GM12878 (cell line): ENCODE measurements around the gene ATP6V0E1. TPM values are rescaled to one million over a fixed set of nuclear protein-coding genes. Genes with fewer than 3 reads are reported as not detected.

Source experiments
- BCL11A ChIP-seq: IDR thresholded peaks from 2 replicates; pipeline ENCODE4 v1.6.1; 2011; ENCODE audit warnings: low read depth, low read length
- CBX3 ChIP-seq: fragments of 200-600 bp; sonication (generic); IDR thresholded peaks from 2 replicates; pipeline ENCODE4 v1.6.1; 2016; ENCODE audit warnings: low read depth, borderline replicate concordance
- FOXK2 ChIP-seq: fragments of 450-650 bp; IDR thresholded peaks from 2 replicates; pipeline ENCODE4 v1.6.1; 2017; ENCODE audit warnings: mild to moderate bottlenecking, moderate library complexity
- GABPA ChIP-seq: IDR thresholded peaks from 2 replicates; pipeline ENCODE4 v1.6.1; 2014; ENCODE audit warnings: antibody characterized with exemption, low read depth, mild to moderate bottlenecking, inconsistent platforms
- GATAD2B ChIP-seq: fragments of 450-650 bp; conservative IDR thresholded peaks from 2 replicates; pipeline ENCODE4 v1.6.1; 2017; ENCODE audit warnings: low read depth, mild to moderate bottlenecking, moderate library complexity
- HCFC1 ChIP-seq: fragments of 150-350 bp; IDR thresholded peaks from 2 replicates; pipeline ENCODE4 v1.6.1; 2014; ENCODE audit warnings: low read length
- HDGF ChIP-seq: fragments of 450-650 bp; IDR thresholded peaks from 2 replicates; pipeline ENCODE4 v1.6.1; 2016; ENCODE audit warnings: antibody characterized with exemption
- PML ChIP-seq: IDR thresholded peaks from 2 replicates; pipeline ENCODE4 v1.6.1; 2012; ENCODE audit warnings: low read length, inconsistent platforms
- RB1 ChIP-seq: fragments of 450-650 bp; formaldehyde crosslinking; IDR thresholded peaks from 2 replicates; pipeline ENCODE4 v1.6.1; 2017; ENCODE audit warnings: mild to moderate bottlenecking, borderline replicate concordance
- RELA ChIP-seq: fragments of 450-650 bp; IDR thresholded peaks from 2 replicates; pipeline ENCODE4 v1.8.0; 2014; ENCODE audit warnings: borderline replicate concordance; ENCODE audit not compliant: partially characterized antibody
- SIN3A ChIP-seq: IDR thresholded peaks from 2 replicates; pipeline ENCODE4 v1.6.1; 2012; ENCODE audit warnings: low read depth, low read length, improper control_type of control experiment
- SMAD5 ChIP-seq: IDR thresholded peaks from 2 replicates; pipeline ENCODE4 v1.6.1; 2016; ENCODE audit warnings: antibody characterized with exemption, low read depth
- SPI1 ChIP-seq: IDR thresholded peaks from 2 replicates; pipeline ENCODE4 v1.6.1; 2011; ENCODE audit warnings: low read depth, mild to moderate bottlenecking, low read length, moderate library complexity, borderline replicate concordance; ENCODE audit not compliant: insufficient read depth
- SUPT20H ChIP-seq: IDR thresholded peaks from 2 replicates; pipeline ENCODE4 v1.6.1; 2011; ENCODE audit warnings: low read depth, mild to moderate bottlenecking, low read length, moderate library complexity, borderline replicate concordance; ENCODE audit not compliant: control insufficient read depth
- TAF1 ChIP-seq: IDR thresholded peaks from 2 replicates; pipeline ENCODE4 v1.6.1; 2011; ENCODE audit warnings: mild to moderate bottlenecking, low read depth, low read length, borderline replicate concordance
- WRNIP1 ChIP-seq: IDR thresholded peaks from 2 replicates; pipeline ENCODE4 v1.6.1; 2011; ENCODE audit warnings: low read depth, low read length, improper control_type of control experiment, borderline replicate concordance
- ZNF622 ChIP-seq: fragments of 450-650 bp; IDR thresholded peaks from 2 replicates; pipeline ENCODE4 v1.6.1; 2017; ENCODE audit warnings: mild to moderate bottlenecking, inconsistent platforms
- ZNF687 ChIP-seq: fragments of 450-650 bp; IDR thresholded peaks from 2 replicates; pipeline ENCODE4 v1.6.1; 2017; ENCODE audit warnings: mild to moderate bottlenecking, moderate library complexity
- polyA plus RNA-seq, 11 experiments: library from polyadenylated mRNA; depleted of rRNA in 4 of 11; unstranded in 6 of 11; stranded (reverse) in 5 of 11; fragments of >200 nt; fragmentation: Nextera tagmentation in 4 of 11; fragmentation: Illumina TruSeq in 1 of 11; extraction: Ambion mirVana in 4 of 11; extraction: Trizol in 1 of 11; gene quantifications; 1 replicate in 1 of 11; 2 replicates in 10 of 11; pipeline versions ENCODE4 v1.2.1 to v1.2.3, GENCODE V29; 2011 to 2016; ENCODE audit warnings: inconsistent platforms in 2 of 11, missing spikeins in 2 of 11, low read depth in 1 of 11
- total RNA-seq, 4 experiments: library from RNA; depleted of rRNA in 3 of 4; stranded (reverse); fragments of >200 nt in 3 of 4; fragmentation: Illumina TruSeq in 1 of 4; extraction: Trizol in 1 of 4; gene quantifications; 2 replicates each; pipeline versions ENCODE4 v1.2.1 to v1.2.3, GENCODE V29; 2013 to 2021
- TF ChIP-seq, protein P1 (sequence below): fragments of 450-650 bp; IDR thresholded peaks from 2 replicates; pipeline ENCODE4 v1.6.1; 2018; ENCODE audit warnings: borderline replicate concordance, mild to moderate bottlenecking; ENCODE audit not compliant: partially characterized antibody
- TF ChIP-seq, protein P2 (sequence below): IDR thresholded peaks from 2 replicates; pipeline ENCODE4 v1.6.1; 2012; ENCODE audit warnings: low read depth, low read length, improper control_type of control experiment
- TF ChIP-seq, protein P3 (sequence below): IDR thresholded peaks from 2 replicates; pipeline ENCODE4 v1.6.1; 2011; ENCODE audit warnings: borderline replicate concordance, low read depth, mild to moderate bottlenecking, moderate library complexity, mixed read lengths, low read length; ENCODE audit not compliant: insufficient read depth; ENCODE audit errors: extremely low read length

ATP6V0E1 gene
- total and polyA plus RNA-seq, 10 of the 15 experiments (the other 5 are each of a cell fraction or from before 2014, with no cell fraction given) = 143 to 787 (median 306) TPM

GRCh38 chr5:172983542-172984243 is at the start of gene ATP6V0E1 (continued):
- TF ChIP-seq HCFC1 = peak; percentile 39
- TF ChIP-seq CBX3 = no peak
- 0 out of 2 replicates have a peak, but pooled peaks have one; percentile 65 for TF ChIP-seq RB1
- no peak for TF ChIP-seq GABPA
- 0 out of 2 replicates have a peak, but pooled peaks have one; percentile 22 for TF ChIP-seq SPI1
- TF ChIP-seq, protein P1, sequence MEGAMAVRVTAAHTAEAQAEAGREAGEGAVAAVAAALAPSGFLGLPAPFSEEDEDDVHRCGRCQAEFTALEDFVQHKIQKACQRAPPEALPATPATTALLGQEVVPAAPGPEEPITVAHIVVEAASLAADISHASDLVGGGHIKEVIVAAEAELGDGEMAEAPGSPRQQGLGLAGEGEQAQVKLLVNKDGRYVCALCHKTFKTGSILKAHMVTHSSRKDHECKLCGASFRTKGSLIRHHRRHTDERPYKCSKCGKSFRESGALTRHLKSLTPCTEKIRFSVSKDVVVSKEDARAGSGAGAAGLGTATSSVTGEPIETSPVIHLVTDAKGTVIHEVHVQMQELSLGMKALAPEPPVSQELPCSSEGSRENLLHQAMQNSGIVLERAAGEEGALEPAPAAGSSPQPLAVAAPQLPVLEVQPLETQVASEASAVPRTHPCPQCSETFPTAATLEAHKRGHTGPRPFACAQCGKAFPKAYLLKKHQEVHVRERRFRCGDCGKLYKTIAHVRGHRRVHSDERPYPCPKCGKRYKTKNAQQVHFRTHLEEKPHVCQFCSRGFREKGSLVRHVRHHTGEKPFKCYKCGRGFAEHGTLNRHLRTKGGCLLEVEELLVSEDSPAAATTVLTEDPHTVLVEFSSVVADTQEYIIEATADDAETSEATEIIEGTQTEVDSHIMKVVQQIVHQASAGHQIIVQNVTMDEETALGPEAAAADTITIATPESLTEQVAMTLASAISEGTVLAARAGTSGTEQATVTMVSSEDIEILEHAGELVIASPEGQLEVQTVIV = peak; percentile 55
- peak; percentile 69; the same call in 1 of the 2 replicates for TF ChIP-seq FOXK2
- no peak for TF ChIP-seq SUPT20H
- no peak for TF ChIP-seq HDGF
- TF ChIP-seq ZNF622 = no peak
- no peak; the same call in 1 of the 2 replicates for TF ChIP-seq PML
- peak; percentile 77 for TF ChIP-seq GATAD2B
- TF ChIP-seq SMAD5 = peak; percentile 88
- TF ChIP-seq, protein P2, sequence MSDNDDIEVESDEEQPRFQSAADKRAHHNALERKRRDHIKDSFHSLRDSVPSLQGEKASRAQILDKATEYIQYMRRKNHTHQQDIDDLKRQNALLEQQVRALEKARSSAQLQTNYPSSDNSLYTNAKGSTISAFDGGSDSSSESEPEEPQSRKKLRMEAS = peak; percentile 99
- no peak for TF ChIP-seq BCL11A
- peak; percentile 38; the same call in 1 of the 2 replicates for TF ChIP-seq SIN3A
- TF ChIP-seq RELA = peak; percentile 59
- TF ChIP-seq, protein P3, sequence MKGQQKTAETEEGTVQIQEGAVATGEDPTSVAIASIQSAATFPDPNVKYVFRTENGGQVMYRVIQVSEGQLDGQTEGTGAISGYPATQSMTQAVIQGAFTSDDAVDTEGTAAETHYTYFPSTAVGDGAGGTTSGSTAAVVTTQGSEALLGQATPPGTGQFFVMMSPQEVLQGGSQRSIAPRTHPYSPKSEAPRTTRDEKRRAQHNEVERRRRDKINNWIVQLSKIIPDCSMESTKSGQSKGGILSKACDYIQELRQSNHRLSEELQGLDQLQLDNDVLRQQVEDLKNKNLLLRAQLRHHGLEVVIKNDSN = peak; percentile 100
- TF ChIP-seq WRNIP1 = no peak
- peak; percentile 85 for TF ChIP-seq TAF1
- TF ChIP-seq ZNF687 = 0 out of 2 replicates have a peak, but pooled peaks have one; percentile 61
